ENCODE results near the gene DAGLA.

The DAGLA gene

GRCh38 chr11:61744609-61745156 lies 64.5 kb downstream of the DAGLA start:
- Mint-ChIP-seq H3K4me3 (no peak overlapping the region), H3K9me3 (no peaks in the 10 kb centered on the region), H3K27ac (no peak overlapping the region), H3K36me3 (ENCODE audit: low read depth) (no peaks in the 10 kb centered on the region), H3K4me1 (ENCODE audit: low read depth) (no peaks in the 10 kb centered on the region), H3K27me3 (peaks cover 5% of the 10 kb centered on the region)

- H3K9me3 Mint-ChIP-seq = no peaks in the 10 kb centered on the region
- H3K36me3 Mint-ChIP-seq (ENCODE audit: low read depth) = no peaks in the 10 kb centered on the region
- no peaks in the 10 kb centered on the region for H3K4me1 Mint-ChIP-seq (ENCODE audit: low read depth)
- no peak overlapping the region for H3K4me3 Mint-ChIP-seq
- H3K27me3 Mint-ChIP-seq = peaks cover 9% of the 10 kb centered on the region
- no peak overlapping the region for H3K27ac Mint-ChIP-seq
Observed at GRCh38 chr11:61745781-61746441, 65.7 kb downstream of the DAGLA start.

GRCh38 chr11:61746442-61747191 lies 66.4 kb downstream of the DAGLA start:
- Mint-ChIP-seq H3K27ac (no peak overlapping the region), H3K4me3 (no peak overlapping the region), H3K27me3 (peaks cover 14% of the 10 kb centered on the region), H3K4me1 (ENCODE audit: low read depth) (no peaks in the 10 kb centered on the region), H3K36me3 (ENCODE audit: low read depth) (no peaks in the 10 kb centered on the region), H3K9me3 (no peaks in the 10 kb centered on the region)

- no peaks in the 10 kb centered on the region for H3K36me3 Mint-ChIP-seq (ENCODE audit: low read depth)
Observed at GRCh38 chr11:61747192-61747966, 67.2 kb downstream of the DAGLA start.

GRCh38 chr11:61747967-61748285 lies 67.7 kb downstream of the DAGLA start:
- Mint-ChIP-seq H3K4me1 (ENCODE audit: low read depth) (peaks cover 5% of the 10 kb centered on the region), H3K4me3 (no peak overlapping the region), H3K9me3 (no peaks in the 10 kb centered on the region), H3K27me3 (peaks cover 22% of the 10 kb centered on the region), H3K27ac (no peak overlapping the region), H3K36me3 (ENCODE audit: low read depth) (no peaks in the 10 kb centered on the region)

More at GRCh38 chr11:61747192-61747966, 67.2 kb downstream of the DAGLA start:
- Mint-ChIP-seq H3K4me3 (no peak overlapping the region), H3K9me3 (no peaks in the 10 kb centered on the region), H3K27ac (no peak overlapping the region), H3K4me1 (ENCODE audit: low read depth) (peaks cover 4% of the 10 kb centered on the region), H3K27me3 (peaks cover 20% of the 10 kb centered on the region)

- Mint-ChIP-seq H3K4me3 (no peak overlapping the region), H3K27me3 (peaks cover 30% of the 10 kb centered on the region), H3K9me3 (no peaks in the 10 kb centered on the region), H3K36me3 (ENCODE audit: low read depth) (no peaks in the 10 kb centered on the region), H3K4me1 (ENCODE audit: low read depth) (peaks cover 9% of the 10 kb centered on the region), H3K27ac (no peak overlapping the region)
Observed at GRCh38 chr11:61749591-61750217, 69.5 kb downstream of the DAGLA start.

GRCh38 chr11:61750631-61751273 lies 70.6 kb downstream of the DAGLA start:
- no peak overlapping the region for H3K4me3 Mint-ChIP-seq
- no peaks in the 10 kb centered on the region for H3K36me3 Mint-ChIP-seq (ENCODE audit: low read depth)
- H3K9me3 Mint-ChIP-seq = no peaks in the 10 kb centered on the region

GRCh38 chr11:61751384-61751783 lies 71.2 kb downstream of the DAGLA start:
- no peaks in the 10 kb centered on the region for H3K9me3 Mint-ChIP-seq
- no peaks in the 10 kb centered on the region for H3K36me3 Mint-ChIP-seq (ENCODE audit: low read depth)
- peaks cover 30% of the 10 kb centered on the region for H3K27me3 Mint-ChIP-seq
- H3K4me3 Mint-ChIP-seq = no peak overlapping the region
- H3K4me1 Mint-ChIP-seq (ENCODE audit: low read depth) = peaks cover 17% of the 10 kb centered on the region
- H3K27ac Mint-ChIP-seq = no peak overlapping the region

More at GRCh38 chr11:61750631-61751273, 70.6 kb downstream of the DAGLA start:
- H3K27ac Mint-ChIP-seq = no peak overlapping the region
- H3K4me1 Mint-ChIP-seq (ENCODE audit: low read depth) = peaks cover 10% of the 10 kb centered on the region
- H3K27me3 Mint-ChIP-seq = peaks cover 30% of the 10 kb centered on the region

- H3K27me3 Mint-ChIP-seq = peaks cover 30% of the 10 kb centered on the region
- peaks cover 20% of the 10 kb centered on the region for H3K4me1 Mint-ChIP-seq (ENCODE audit: low read depth)
- no peaks in the 10 kb centered on the region for H3K9me3 Mint-ChIP-seq
- H3K4me3 Mint-ChIP-seq = peak within 1 kb of the TSS; percentile 51
- H3K27ac Mint-ChIP-seq = no peak within 1 kb of the TSS
- H3K36me3 Mint-ChIP-seq (ENCODE audit: low read depth) = no peaks in the 10 kb centered on the region
Observed at GRCh38 chr11:61752117-61752924, 72.1 kb downstream of the DAGLA start, which contains the start of gene MYRF. TSS of gene MYRF (plus strand) at chr11:61752636. CDS start at chr11:61752745, 109 bp downstream.

GRCh38 chr11:61752925-61753521 lies 72.8 kb downstream of the DAGLA start:
- Mint-ChIP-seq H3K36me3 (ENCODE audit: low read depth) (no peaks in the 10 kb centered on the region), H3K27ac (no peak overlapping the region), H3K27me3 (peaks cover 30% of the 10 kb centered on the region), H3K4me3 (peak overlapping the region; percentile 43), H3K9me3 (no peaks in the 10 kb centered on the region), H3K4me1 (ENCODE audit: low read depth) (peaks cover 20% of the 10 kb centered on the region)

- Mint-ChIP-seq H3K27ac (no peak overlapping the region), H3K4me1 (ENCODE audit: low read depth) (peaks cover 20% of the 10 kb centered on the region), H3K4me3 (no peak overlapping the region), H3K9me3 (no peaks in the 10 kb centered on the region), H3K36me3 (ENCODE audit: low read depth) (no peaks in the 10 kb centered on the region), H3K27me3 (peaks cover 30% of the 10 kb centered on the region)
Observed at GRCh38 chr11:61753672-61754071, 73.5 kb downstream of the DAGLA start.

- H3K27ac Mint-ChIP-seq = no peak overlapping the region
- H3K27me3 Mint-ChIP-seq = peaks cover 25% of the 10 kb centered on the region
- H3K36me3 Mint-ChIP-seq (ENCODE audit: low read depth) = no peaks in the 10 kb centered on the region
- no peaks in the 10 kb centered on the region for H3K9me3 Mint-ChIP-seq
- H3K4me3 Mint-ChIP-seq = no peak overlapping the region
- peaks cover 20% of the 10 kb centered on the region for H3K4me1 Mint-ChIP-seq (ENCODE audit: low read depth)
Observed at GRCh38 chr11:61754534-61755482, 74.6 kb downstream of the DAGLA start.
